Neural cell (in vitro differentiated cells): Measurements from ENCODE around the gene CYP3A7.

ENCODE experiments used
- EP300 ChIP-seq: fragments of 450-650 bp; conservative IDR thresholded peaks from 2 replicates; pipeline ENCODE4 v1.6.1; 2014; ENCODE audit warnings: antibody characterized with exemption, mild to moderate bottlenecking, moderate library complexity; ENCODE audit not compliant: poor library complexity, severe bottlenecking
- EZH2 ChIP-seq: fragments of 200-600, 300-800 bp; shearing (Covaris generic), sonication (generic); IDR thresholded peaks from 2 replicates; pipeline ENCODE4 v1.6.1; 2014; ENCODE audit warnings: antibody characterized with exemption, low read length, borderline replicate concordance, mild to moderate bottlenecking; ENCODE audit not compliant: insufficient read depth, poor library complexity, severe bottlenecking
- POLR2AphosphoS5 ChIP-seq: IDR thresholded peaks from 2 replicates; pipeline ENCODE4 v1.6.1; 2012
- TF ChIP-seq, protein P1 (sequence below): fragments of 450-650 bp; IDR thresholded peaks from 2 replicates; pipeline ENCODE4 v1.5.1; 2014; ENCODE audit warnings: antibody characterized with exemption, mild to moderate bottlenecking, moderate library complexity; ENCODE audit not compliant: poor library complexity, severe bottlenecking
- TF ChIP-seq, protein P2 (sequence below): IDR thresholded peaks from 2 replicates; pipeline ENCODE4 v1.6.1; 2012; ENCODE audit warnings: borderline replicate concordance

DNA sequence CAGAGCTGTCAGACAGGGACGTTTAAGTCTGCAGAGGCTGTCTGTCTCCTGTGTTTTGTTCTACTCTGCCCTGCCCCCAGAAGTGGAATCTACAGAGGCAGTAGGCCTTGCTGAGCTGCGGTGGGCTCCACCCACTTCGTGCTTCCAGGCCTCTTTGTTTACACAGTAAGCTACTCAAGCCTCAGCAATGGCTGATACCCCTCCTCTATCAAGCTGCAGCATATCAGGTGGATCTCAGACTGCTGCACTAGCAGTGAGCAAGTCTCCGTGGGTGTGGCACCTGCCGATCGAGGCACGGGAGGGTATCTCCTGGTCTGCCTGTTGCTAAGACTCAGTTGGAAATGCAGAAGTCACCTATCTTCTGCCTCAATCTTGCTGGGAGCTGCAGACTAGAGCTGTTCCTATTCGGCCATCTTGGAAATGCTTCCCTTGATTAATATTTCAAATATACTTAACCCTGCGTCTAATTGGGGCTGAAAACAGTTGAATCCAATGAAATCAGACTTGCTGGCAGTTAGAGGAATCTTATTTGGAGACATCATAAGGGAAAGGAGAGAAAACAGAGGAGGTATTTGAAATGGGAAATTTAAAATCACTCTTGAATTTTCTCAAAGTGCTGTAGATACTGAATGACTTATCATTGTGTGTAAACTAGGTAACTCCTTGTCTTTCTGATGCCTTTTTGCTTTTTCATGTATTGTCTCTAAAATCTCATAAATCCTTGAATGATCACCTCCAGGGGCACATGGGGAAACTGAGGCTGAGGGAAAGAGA is 41.4 kb downstream of the CYP3A7 start:
- TF ChIP-seq, protein P1, sequence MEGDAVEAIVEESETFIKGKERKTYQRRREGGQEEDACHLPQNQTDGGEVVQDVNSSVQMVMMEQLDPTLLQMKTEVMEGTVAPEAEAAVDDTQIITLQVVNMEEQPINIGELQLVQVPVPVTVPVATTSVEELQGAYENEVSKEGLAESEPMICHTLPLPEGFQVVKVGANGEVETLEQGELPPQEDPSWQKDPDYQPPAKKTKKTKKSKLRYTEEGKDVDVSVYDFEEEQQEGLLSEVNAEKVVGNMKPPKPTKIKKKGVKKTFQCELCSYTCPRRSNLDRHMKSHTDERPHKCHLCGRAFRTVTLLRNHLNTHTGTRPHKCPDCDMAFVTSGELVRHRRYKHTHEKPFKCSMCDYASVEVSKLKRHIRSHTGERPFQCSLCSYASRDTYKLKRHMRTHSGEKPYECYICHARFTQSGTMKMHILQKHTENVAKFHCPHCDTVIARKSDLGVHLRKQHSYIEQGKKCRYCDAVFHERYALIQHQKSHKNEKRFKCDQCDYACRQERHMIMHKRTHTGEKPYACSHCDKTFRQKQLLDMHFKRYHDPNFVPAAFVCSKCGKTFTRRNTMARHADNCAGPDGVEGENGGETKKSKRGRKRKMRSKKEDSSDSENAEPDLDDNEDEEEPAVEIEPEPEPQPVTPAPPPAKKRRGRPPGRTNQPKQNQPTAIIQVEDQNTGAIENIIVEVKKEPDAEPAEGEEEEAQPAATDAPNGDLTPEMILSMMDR: no peak
- TF ChIP-seq EP300 (no peak), EZH2 (no peak), POLR2AphosphoS5 (no peak)
- TF ChIP-seq, protein P2, sequence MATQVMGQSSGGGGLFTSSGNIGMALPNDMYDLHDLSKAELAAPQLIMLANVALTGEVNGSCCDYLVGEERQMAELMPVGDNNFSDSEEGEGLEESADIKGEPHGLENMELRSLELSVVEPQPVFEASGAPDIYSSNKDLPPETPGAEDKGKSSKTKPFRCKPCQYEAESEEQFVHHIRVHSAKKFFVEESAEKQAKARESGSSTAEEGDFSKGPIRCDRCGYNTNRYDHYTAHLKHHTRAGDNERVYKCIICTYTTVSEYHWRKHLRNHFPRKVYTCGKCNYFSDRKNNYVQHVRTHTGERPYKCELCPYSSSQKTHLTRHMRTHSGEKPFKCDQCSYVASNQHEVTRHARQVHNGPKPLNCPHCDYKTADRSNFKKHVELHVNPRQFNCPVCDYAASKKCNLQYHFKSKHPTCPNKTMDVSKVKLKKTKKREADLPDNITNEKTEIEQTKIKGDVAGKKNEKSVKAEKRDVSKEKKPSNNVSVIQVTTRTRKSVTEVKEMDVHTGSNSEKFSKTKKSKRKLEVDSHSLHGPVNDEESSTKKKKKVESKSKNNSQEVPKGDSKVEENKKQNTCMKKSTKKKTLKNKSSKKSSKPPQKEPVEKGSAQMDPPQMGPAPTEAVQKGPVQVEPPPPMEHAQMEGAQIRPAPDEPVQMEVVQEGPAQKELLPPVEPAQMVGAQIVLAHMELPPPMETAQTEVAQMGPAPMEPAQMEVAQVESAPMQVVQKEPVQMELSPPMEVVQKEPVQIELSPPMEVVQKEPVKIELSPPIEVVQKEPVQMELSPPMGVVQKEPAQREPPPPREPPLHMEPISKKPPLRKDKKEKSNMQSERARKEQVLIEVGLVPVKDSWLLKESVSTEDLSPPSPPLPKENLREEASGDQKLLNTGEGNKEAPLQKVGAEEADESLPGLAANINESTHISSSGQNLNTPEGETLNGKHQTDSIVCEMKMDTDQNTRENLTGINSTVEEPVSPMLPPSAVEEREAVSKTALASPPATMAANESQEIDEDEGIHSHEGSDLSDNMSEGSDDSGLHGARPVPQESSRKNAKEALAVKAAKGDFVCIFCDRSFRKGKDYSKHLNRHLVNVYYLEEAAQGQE: no peak
